ENCODE results near the gene ITGB2.

Gene ITGB2

DNA sequence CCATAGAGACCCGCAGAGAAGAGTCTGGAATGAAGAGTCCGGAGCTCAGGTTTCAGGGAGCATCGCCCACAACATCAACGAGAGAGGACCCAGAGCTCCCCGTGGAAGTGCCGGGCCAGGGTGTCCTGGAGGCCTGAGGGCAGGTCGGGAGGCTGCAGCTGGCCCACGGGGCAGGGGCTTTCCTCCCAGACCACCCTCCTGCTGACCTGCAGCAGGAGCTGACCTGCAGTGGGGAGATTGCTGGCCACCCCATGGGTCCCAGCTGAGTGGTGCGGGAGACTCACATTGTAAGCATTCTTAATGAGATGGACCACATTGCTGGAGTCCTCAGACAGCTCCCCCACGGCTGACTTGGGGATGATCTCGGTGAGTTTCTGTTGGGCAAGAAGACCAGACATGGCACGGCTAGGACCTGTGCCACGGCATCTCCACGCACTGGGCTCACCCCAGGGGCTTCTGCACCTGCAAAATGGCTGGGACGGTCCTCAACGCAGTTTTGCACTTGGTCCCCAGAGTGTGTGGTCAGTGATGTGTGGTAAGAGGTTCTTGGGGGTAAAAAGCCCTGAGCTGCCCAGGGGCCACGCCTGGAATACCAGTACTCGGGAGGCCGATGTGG is 25.9 kb downstream of the ITGB2 start:
- DNase-seq = no peak

DNA sequence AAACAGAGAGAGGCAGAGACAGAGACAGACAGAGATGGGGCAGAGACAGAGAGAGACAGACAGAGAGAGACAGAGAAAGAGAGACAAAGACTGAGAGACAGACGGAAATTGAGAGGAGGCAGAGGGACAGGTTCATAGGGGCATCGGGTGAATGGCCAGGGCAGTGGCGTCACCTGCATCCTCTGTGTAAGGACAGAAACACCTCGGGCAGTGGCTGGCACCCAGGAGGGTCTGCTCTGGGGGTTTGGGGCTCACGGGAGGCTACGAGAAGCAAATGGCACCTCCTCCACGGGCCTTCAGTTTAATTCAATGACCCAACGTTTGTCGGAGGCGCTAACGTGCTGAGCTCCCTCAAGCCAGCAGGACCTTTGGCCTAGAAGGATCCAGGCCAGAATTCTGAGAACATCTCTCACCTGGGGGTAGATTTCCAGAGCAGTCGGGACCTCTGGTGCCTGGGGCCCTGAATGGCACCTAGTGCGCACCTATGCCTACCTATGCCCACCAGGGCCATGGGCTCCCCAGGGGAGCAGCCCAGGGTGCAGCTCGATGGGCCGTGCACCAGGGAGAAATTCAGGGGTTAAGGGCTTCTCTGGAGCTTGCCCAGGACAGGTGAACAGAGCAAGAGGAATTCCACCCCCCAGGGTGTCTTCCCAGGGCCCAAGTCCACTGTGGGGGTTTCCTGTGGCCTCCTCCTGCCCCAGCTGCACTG is 26.6 kb downstream of the ITGB2 start:
- no peak for DNase-seq

DNA sequence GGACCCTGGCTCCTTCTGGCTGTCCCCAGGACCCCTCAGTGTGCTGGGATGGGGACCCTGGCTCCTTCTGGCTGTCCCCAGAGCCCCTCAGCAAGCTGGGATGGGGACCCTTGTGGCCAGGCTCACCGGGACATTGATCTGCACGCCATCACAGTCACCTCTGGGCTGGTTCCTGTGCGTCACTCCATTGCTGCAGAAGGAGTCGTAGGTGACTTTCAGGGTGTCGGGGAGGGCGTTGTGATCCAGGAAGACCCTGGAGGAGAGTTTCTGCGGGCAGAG is 27.5 kb downstream of the ITGB2 start:
- DNase-seq = no peak

DNA sequence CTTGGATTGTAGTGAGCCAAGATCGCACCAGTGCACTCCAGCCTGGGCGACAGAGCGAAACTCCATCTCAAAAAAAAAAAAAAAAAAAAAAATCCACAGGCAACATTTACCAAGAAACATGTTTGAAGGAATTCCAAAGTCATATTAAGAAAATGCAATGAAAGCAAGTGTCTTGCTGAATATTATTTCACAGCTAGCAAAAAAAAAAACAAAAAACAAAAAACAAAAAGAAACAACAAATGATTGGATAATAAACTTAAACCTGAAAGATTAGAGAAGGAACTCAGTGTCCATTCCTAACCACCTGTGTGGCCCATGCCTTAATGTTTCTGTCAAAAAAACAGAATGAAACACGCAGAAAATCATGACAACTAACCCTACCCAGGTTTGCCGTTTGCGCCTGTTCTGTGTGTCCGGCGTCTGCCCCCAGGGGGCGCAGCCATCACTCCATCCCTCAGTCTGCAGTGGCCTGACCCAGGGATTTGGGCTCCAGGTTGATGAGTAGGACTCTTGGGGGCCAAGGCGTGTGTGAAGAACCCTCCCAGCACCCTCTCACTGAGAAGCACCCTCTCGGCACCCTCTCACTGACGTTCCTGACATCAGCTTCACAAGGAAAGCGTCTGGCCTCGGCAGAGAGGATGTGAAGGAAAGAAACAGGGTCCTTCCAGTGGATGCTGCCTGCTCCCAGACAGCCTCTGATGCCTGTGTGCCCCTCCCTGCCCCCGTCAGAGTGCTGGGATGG is 28.0 kb downstream of the ITGB2 start:
- peak; percentile 52 for DNase-seq

DNA sequence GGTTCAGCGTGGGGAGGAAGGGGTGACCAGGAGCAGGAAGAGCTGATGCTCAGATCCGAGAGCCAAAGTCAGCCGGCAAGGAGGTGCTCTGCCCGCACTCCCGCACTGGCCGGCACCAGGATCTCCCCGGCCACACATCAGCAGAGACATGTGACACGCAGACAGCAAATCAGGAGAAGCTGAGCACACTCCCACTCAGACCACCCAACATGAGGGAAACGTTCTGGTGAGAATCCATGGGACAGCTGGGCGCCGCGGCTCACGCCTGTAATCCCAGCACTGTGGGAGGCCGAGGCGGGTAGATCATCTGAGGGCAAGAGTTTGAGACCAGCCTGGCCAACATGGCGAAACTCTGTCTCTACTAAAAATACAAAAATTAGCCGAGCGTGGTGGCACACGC is 28.6 kb downstream of the ITGB2 start:
- no peak for DNase-seq

DNA sequence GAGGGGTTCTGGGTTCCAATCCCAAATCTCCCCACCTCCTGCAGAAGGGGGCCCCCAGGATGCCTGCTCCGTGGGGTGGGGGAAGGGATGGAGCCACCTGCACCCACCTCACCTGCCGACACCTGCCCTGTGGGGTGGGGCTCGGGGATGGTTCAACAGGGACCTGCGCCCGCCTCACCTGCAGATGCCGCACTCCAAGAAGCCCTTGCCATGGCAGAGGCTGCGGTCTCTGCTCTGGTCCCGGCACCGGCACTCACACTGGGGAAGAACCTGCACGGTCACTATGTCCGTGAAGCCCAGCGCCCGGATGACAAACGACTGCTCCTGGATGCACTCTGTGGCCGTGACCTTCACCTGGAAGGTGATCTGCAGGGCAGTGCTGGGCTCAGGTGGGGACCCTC is 29.1 kb downstream of the ITGB2 start:
- DNase-seq = no peak

DNA sequence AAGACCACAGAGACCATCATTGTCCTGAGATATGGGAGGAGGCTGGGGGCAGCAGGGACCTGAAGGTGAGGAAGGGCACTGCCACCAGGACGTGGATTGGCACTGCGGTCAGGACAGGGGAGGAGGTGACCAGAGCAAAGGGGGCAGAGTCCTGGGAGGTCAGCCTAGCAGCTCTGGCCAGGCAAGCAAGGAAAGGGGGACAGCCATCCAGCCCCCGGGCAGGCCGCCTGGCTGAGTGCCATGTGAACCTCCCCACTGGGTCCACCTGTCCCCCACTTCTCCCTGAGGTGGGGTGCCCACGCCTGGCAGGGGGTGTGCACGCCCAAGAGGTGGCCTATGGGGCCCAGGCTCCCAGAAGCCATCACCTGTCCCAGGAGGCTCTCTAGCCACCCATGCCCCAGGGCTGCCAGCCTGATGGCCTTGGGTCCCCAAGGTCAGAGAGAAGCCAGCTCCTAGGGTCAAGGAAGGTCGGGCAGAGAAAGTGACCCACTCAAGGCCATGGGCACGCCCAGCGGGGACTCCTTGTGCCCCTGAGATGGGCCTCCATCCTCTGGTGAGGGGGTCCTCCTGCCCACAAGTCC is 29.6 kb downstream of the ITGB2 start:
- DNase-seq = no peak

DNA sequence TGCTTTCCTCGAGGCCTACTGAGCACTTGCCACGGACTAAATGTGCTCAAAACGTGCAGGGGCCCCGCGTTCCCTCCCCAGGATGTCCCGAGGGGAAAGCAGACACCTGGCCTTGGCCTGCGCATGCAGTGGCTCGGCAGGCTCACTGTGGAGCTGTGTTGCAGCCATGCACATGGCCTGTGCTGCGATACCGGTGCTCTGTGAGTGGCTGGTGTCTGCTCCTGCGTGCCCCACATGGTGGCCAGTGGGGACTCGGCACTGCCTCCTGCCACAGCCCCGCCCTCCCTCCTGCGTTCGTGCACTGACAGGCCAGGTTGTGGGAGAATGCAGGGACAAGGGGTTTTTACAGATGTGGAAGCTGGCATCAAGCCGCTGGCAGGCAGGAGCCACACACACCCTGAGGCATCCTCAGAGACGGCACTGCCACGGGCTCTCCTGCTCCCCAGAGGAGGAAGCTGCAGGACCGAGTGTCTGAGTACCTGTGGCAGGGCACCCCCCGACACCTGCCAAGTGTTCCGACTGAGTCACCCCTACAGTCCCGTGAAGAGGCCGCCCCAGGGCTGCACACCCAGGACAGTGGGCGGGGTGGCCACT is 30.3 kb downstream of the ITGB2 start:
- DNase-seq = no peak

DNA sequence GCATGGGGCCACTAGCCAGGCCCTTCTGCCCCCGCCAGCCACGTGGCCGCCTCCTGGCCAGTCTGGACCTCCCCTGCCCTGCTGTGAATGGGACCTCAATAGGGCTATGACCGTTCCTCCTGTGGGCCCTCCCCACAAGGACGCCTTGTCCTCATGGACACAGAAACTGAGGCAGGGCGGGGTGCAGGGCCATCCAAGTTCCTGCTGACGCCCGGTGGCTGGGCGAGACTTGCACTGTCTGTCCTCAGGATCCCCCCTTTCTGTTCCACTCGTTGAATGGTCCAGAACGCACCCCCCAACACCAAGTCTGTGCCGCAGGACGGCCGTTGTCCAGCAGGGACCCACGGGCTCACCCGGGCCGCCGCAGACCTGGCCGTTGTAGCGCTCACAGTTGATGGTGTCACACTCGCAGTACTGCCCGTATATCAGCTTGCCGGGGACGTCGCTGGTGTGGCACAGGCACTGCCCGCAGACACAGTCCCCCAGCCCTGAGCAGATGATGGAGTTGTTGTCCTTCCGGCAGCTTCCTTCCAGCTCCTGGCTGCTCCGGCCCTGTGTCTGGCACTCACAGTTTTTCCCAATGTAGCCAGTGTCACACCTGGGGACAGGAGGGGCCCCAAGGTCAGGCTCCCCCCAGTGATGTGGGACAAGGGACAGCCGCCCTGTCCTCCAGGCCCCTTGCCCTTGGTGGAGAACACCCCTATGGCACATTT is 30.9 kb downstream of the ITGB2 start:
- DNase-seq = no peak

DNA sequence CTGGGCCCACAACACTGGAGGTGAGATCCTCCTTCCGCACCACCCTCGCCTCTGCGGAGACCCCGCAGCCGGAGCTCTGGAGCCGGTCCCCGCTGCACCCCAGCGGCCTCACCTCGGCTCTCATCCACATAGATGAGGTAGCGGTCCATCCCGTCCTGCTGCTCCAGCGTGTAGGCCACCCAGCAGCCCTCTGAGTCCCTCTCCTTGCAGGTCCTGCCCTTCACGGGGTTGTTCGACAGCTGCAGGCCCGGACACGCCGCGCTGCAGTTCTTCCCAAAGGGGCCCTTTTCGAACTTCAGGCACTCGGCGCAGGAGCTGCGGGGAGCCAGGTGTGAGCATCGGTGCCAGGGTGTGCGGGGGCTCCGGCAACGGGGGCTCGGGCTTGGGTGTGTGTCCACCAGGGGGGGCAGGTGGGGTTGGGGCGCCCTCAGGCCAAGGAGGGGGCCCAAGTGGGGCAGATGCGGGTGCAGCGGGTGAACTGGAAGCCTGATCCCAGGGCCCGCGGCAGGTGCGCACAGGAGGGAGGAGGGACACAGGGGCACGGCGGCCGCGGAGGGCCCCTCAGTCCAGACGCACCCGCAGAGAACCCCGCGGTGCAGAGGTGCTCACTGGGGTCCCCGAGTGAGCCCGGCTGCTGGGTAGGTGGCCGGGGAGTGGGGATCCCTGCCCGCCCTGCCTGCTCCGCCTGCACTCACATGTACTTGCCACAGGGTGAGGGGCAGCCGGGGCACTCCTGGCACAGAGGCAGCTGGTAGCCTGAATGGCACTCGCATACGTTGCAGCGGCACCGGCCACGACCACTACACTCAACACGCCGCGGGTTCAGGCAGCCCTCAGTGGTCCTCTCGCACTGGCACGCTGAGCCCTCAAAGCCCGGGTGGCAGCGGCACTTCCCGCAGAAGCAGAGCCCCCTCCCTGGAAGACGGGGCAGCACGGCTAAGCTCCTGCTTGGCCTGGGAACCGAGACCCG is 31.8 kb downstream of the ITGB2 start:
- no peak for DNase-seq

DNA sequence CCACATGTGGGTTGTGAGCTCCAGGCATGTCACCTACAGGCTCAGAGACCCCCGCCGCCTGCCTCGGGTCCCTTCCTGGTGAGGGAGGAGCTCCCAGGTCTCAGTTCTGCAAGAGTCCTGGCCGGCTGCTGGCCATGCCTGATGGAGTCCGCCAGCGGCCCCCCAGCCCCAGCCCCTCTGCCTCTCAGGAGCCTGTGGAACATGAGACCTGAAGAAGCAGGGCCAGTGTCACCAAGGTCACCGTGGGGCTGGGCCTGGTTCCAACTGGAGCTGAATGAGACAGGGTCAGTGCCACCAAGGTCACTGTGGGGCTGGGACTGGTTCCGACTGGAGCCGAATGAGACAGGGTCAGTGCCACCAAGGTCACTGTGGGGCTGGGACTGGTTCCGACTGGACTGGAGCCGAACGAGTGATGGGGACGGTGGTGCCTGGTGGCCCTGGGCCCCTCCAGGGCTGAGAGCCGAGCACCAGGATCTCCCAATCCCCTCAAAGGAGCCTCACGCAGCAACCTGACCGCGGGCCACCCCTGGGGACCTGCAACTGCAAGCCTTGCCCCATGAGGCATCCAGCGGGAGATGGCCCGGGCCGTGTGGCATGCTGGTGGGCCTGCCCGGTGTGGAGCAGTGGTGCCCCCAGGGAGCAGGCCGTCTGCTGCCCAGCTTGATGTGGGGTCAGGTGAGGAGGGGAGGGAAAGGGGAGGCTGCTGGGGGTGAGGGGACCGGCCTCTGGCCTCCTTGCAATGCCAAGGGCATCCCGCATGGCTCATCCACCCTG is 32.7 kb downstream of the ITGB2 start:
- no peak for DNase-seq

DNA sequence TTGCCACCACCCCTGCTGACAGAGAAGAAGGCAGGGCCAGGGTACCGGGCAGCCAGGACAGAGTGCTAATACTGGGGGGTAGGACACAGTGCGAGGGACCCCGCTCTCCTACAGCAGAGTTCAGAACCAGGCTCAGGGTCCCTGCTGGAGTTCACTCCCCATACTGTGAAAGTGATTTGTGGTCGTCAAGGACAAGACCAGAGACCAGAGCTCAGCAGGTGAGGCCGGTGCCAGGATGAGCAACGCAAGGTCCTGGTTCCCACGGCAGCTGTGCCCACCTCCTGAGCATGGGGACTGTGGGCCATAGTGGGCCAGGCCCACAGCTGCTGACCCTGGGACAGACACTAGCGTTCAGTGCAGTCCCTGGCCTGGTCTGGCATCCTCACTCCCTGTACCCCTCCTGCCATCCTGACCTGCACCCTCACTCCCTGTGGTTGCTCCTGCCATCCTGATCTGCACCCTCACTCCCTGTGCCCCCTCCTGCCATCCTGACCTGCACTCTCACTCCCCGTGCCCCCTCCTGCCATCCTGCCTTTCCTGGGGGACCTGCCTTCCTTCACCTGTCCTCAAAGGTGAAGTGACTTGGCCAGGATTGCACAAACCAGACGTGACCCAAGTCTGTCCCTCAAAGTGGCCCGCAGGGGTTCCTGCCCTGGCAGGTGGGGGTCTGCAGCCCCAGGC is 33.4 kb downstream of the ITGB2 start:
- DNase-seq = no peak

DNA sequence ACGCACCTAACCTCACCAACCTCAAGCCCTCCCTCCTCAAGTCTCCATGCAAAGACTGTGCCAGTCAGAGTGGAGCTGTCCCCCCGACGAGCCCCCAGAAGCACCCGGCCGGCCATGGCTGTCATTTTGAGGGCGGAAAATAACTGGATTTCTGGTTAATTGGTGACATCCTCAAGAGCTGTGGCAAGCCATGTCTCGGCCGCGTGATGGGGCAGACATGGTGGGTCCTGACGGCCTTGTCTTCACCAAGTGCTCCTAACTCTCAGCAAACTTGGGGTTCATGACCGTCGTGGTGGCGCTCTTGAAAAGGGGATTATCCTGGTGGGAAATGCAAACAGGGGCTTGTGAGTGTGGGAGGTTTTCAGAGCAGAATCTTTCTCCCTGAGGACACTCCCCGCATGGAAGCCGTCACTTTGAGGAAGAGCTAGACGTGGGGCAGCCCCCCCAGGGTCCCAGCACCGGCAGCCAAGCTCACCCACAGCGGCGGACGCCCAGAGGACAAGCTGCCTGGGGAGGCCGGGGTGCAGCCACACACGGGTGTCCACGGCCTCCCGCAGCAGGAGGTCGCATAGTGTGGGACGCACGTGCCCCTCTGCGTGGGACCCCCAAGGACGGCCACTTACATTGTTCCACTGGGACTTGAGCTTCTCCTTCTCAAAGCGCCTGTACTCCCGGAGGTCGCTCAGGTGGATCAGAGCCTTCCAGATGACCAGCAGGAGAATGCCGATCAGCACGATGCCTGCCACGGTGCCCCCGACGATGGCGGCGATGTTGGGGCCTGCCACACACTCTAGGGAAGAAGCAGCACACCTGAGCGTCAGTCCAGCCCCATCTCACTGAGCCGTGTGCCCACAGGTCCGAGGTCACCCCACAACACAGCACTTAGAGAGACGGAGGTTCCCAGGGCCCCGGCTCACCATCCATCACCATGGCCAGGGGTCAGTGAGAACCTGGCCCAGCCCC is 34.3 kb downstream of the ITGB2 start:
- DNase-seq = no peak

DNA sequence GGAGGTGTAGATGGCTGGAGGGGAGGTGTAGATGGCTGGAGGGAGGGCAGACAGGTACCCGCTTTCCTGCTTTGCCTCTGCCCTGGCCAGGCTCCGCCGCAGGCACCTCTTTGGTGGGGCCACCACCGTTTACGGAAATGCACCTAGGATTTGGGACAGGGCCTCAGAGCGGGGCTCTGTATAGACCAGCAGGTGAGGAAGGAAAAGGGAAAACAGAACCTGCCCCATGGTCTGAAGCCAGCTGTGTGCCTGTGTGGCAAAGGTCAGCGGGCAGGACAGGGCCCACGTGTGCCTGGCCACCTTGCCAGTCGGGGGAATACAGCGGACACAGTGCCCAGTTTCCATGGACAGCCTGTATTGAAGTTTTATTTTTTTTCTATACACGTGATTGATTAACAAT is 35.1 kb downstream of the ITGB2 start:
- DNase-seq = no peak

DNA sequence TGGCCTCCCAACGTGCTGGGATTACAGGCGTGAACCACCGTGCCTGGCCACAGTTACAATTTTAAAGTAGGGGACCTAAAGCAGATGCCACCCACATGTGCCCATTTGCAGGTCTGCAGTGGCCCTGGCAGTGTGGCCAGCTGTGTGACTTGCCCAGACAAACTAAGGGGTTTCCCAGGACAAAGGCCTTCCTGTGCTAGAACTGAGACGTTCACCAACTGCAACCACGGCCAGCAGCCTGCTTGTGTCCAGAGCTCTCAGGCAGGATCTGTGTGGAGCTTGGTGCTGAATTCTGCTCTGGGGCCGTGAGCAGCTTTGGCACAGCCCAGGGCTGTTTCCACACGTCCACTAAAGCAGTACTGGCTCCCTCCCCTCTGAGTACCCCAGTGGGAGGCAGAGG is 36.6 kb downstream of the ITGB2 start:
- no peak for DNase-seq

DNA sequence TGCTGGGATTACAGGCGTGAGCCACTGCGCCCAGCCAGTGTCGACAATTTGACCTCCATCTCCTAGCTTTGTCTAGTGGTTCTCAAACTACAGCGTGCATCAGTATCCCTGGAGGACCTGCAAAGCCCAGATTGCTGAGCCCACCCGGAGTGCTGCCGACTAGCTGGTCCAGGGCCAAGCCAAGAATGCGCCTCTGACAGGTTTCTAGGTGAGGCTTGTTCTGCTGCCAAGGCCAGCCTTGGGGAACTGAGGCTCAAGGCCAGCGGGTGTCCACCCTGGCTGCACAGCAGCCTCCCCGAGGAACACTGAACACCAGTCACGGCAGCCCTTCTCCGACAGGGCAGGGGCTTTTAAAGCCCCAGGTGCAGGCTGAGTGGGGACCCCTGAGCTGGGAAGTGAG is 37.4 kb downstream of the ITGB2 start:
- no peak for DNase-seq

DNA sequence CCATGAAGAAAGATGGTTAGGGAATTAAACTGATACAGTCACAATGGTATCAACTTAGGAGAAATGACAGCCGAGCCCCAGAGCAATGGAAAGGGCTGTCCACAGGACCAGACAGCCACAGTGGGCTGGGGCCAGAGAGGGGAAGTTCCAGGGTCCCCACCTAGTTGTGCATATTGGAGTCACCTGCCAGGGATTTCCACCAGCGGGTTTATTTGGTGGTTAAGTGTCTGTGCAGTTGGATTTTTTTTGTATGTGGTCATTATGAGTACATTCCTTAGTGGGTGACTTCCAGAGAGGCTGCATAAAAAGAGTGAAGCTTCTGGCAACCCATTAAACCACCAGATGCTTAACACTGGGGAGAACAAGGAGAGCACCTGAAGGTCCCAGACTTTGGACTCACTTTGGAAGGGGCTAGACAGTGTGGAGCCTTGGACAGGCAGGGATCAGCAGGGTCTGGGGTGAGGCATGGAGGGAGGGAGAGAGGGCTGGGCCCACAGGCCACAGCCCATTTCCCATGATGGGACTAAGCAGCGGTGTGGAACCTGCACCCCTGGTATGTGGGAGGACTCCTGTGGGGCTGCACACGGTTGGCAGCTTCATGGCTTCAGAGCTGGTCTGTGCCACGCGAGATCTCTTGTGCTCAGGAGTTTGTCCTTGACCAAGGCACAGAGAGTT is 39.4 kb downstream of the ITGB2 start:
- DNase-seq = peak; percentile 84

DNA sequence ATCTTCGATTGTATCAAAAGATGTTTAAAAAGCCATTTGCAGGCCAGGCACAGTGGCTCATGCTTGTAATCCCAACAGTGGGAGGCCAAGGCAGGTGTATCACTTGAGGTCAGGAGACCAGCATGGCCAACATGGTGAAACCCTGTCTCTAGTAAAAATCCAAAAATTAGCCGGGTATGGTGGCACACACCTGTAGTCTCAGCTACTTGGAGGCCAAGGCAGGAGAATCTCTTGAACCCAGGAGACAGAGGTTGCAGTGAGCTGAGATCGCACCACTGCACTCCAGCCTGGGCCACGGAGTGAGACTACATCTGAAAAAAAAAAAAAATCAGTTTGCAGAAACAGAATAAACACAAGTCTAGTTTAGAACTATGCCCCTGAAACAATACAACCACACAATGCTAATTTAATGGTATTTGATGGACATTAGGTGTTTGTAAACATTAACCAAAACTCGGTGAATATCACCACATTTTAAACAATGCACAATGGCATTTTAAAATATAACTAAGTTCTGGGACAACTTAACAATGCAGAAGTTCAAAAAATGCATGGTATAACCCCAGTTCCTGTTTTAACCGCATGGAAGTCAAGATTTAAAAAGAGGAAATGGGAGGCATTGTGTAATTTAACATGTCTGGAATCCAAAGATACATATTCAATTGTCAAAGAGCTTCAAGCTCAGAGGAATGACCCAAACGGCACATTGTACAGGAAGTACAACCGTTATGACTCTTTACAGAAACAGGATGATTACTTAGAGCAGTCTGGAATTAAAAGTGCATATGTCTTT is 40.1 kb downstream of the ITGB2 start:
- DNase-seq = peak; percentile 100

Measured in MV-4-11 (cell line).